Measurements from ENCODE around the gene ST3GAL2.

DNA sequence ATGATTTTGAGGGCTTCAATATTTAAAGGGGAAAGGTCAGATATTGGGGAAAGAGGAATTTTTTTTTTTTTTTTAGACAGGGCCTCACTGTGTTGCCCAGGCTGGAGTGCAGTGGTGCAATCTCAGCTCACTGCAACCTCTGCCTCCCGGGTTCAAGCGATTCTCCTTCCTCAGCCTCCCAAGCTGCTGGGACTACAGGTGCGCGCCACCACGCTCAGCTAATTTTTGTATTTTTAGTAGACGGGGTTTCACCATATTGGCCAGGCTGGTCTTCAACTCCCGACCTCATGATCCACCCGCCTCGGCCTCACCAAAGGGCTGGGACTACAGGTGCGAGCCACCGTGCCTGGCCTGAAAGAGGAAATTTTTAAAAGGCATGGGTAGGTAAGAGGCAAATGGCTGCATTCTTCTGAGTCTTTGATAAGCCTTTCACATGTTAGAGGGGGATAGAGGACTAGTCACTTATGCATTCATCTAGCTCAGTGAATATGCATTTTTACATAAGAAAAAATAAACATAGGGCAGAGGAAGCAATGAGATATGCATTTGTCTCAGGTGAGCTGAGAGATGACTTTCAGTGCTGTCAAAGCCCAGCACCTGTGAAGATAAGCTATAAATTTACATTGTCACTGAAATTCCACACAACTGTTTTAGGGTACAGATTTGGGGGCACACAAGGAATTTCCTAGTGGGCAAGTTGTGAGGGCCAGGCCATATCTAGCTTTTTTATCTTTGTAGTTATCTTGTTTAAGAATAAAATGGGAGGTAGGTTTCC, 14.4 kb upstream of the ST3GAL2 start:
- TF ChIP-seq POLR2AphosphoS5 (IDR thresholded peaks at IDR 0.05) (no peak), CTCF (IDR thresholded peaks at IDR 0.05) (no peak), POLR2A (IDR thresholded peaks at IDR 0.05) (no peak)
